Panc1 (cell line): ENCODE results near the gene AGBL4.

ENCODE experiments used
- CTCF ChIP-seq: fragments of 450-650 bp; IDR thresholded peaks from 2 replicates; pipeline ENCODE4 v1.5.1; 2017; ENCODE audit warnings: mild to moderate bottlenecking
- POLR2AphosphoS5 ChIP-seq: IDR thresholded peaks from 2 replicates; pipeline ENCODE4 v1.6.1; 2012; ENCODE audit warnings: mild to moderate bottlenecking, low read depth, low read length, moderate library complexity
- SIN3A ChIP-seq: IDR thresholded peaks from 2 replicates; pipeline ENCODE4 v1.6.1; 2012; ENCODE audit warnings: low read depth, mild to moderate bottlenecking, low read length, moderate library complexity, borderline replicate concordance; ENCODE audit not compliant: insufficient read depth
- TCF7L2 ChIP-seq: IDR thresholded peaks from 2 replicates; pipeline ENCODE4 v1.6.1; 2011; ENCODE audit warnings: mild to moderate bottlenecking, low read depth, low read length, inconsistent platforms

GRCh38 chr1:49319426-49319963 is 704.3 kb downstream of the AGBL4 start:
- no peak for TF ChIP-seq POLR2AphosphoS5
- no peak for TF ChIP-seq CTCF
- no peak for TF ChIP-seq SIN3A
- no peak for TF ChIP-seq TCF7L2
